K562 (cell line): Measurements from ENCODE around the gene ALDH8A1. TPM values are rescaled to one million over a fixed set of nuclear protein-coding genes. Genes with fewer than 3 reads are reported as not detected.

Experiments
- ATAC-seq: fragments of 200-7000 bp; cut with Tn5 transposase; 3 replicates; pipeline ENCODE4 v1.9.1; 2020; ENCODE audit warnings: moderate library complexity
- BruUV-seq: library from RNA; stranded (reverse); fragments of 400-500 nt; replicated peaks from 2 replicates; lab custom pipeline; 2021; lab: Mats Ljungman, UMichigan
- CTCF ChIA-PET: fragments of 300-600 bp; formaldehyde crosslinking; extraction: SDS; loops from one replicate; lab custom pipeline; 2021; ENCODE audit warnings: low intra/inter-chr PET ratio; lab: Yijun Ruan, JAX
- POLR2A ChIA-PET: fragments of 300-600, 350-650 bp; sonication (Branson Sonifier 250); formaldehyde crosslinking; extraction: SDS; loops from one replicate; lab custom pipeline; 2021; ENCODE audit warnings: antibody characterized with exemption, inconsistent platforms; lab: Yijun Ruan, JAX
- DNase-seq, 4 experiments: peaks; one replicate each; pipeline versions ENCODE4 v3.0.0 to v3.0.0-alpha.2; 2011 to 2018; ENCODE audit warnings: low spot score in 3 of 4, mixed read lengths in 3 of 4; ENCODE audit errors: extremely low read depth in 1 of 4
- FAIRE-seq: peaks from 2 replicates; lab custom pipeline; 2011; peaks lifted over from hg19 to GRCh38; lab: Jason Lieb, UNC
- H2AFZ ChIP-seq: 2 replicates; pipeline ENCODE4 v1.6.0; 2011; ENCODE audit warnings: low read depth, low read length, control low read depth, inconsistent platforms
- H3K27ac ChIP-seq: fragments of 200-600 bp; 3 replicates; pipeline ENCODE4 v1.8.0; 2011; ENCODE audit warnings: low read depth, mild to moderate bottlenecking, control low read depth, inconsistent platforms, low read length, moderate library complexity, mixed read lengths; ENCODE audit errors: extremely low read depth
- H3K27me3 ChIP-seq, 2 experiments: fragments of 300-600 bp in 1 of 2; 2 replicates in 1 of 2; 3 replicates in 1 of 2; pipeline versions ENCODE4 v1.6.0 to v1.8.0; 2011; ENCODE audit warnings: inconsistent platforms in 2 of 2, low read length in 2 of 2, mild to moderate bottlenecking in 1 of 2, mixed read lengths in 1 of 2, moderate library complexity in 1 of 2; ENCODE audit not compliant: control insufficient read depth in 2 of 2, insufficient read depth in 2 of 2
- H3K36me3 ChIP-seq: fragments of 300-600 bp; 3 replicates; pipeline ENCODE4 v1.8.0; 2011; ENCODE audit warnings: mild to moderate bottlenecking, low read length, inconsistent platforms; ENCODE audit not compliant: control insufficient read depth, insufficient read depth
- H3K4me1 ChIP-seq, 2 experiments: fragments of 200-600 bp in 1 of 2; replicated peaks in 1 of 2; 2 replicates in 1 of 2; 3 replicates in 1 of 2; pipeline versions ENCODE4 v1.5.1 to v1.8.0; 2011; ENCODE audit warnings: inconsistent platforms in 2 of 2, low read length in 2 of 2, mild to moderate bottlenecking in 1 of 2, mixed read lengths in 1 of 2, moderate library complexity in 1 of 2; ENCODE audit not compliant: control insufficient read depth in 2 of 2, insufficient read depth in 2 of 2
- H3K4me2 ChIP-seq: 2 replicates; pipeline ENCODE4 v1.6.1; 2011; ENCODE audit warnings: low read length, control low read depth, inconsistent platforms, mixed read lengths; ENCODE audit not compliant: insufficient read depth
- H3K4me3 ChIP-seq: fragments of 200-600 bp; sonication (generic), shearing (Covaris generic); 2 replicates; pipeline ENCODE4 v1.5.1; 2016; ENCODE audit warnings: control low read depth, inconsistent platforms
- H3K79me2 ChIP-seq: fragments of 200-600 bp; 3 replicates; pipeline ENCODE4 v1.8.0; 2011; ENCODE audit warnings: low read length, inconsistent platforms; ENCODE audit not compliant: control insufficient read depth, insufficient read depth
- H3K9ac ChIP-seq, 2 experiments: 2 replicates each; pipeline versions ENCODE4 v1.6.0 to v1.6.1; 2011; ENCODE audit warnings: low read depth in 2 of 2, low read length in 2 of 2, control low read depth in 1 of 2, inconsistent platforms in 1 of 2, mild to moderate bottlenecking in 1 of 2, mixed read lengths in 1 of 2; ENCODE audit not compliant: insufficient read depth in 1 of 2
- H3K9me1 ChIP-seq: one replicate; pipeline ENCODE4 v1.6.0; 2011; ENCODE audit warnings: inconsistent platforms, mild to moderate bottlenecking, low read length, moderate library complexity; ENCODE audit not compliant: control insufficient read depth, insufficient read depth
- H3K9me3 ChIP-seq: replicated peaks from 2 replicates; pipeline ENCODE4 v1.5.1; 2011; ENCODE audit warnings: low read depth, low read length, inconsistent platforms; ENCODE audit not compliant: control insufficient read depth, insufficient read depth
- H4K20me1 ChIP-seq: replicated peaks from 2 replicates; pipeline ENCODE4 v1.6.1; 2011; ENCODE audit warnings: low read length, inconsistent platforms, mixed read lengths; ENCODE audit not compliant: control insufficient read depth, insufficient read depth
- ARID1B ChIP-seq: fragments of 450-650 bp; IDR thresholded peaks from 2 replicates; pipeline ENCODE4 v1.6.1; 2016; ENCODE audit warnings: antibody characterized with exemption, mild to moderate bottlenecking, inconsistent platforms
- CUX1 ChIP-seq: fragments of 200-800 bp; sonication (Bioruptor generic); IDR thresholded peaks from 2 replicates; pipeline ENCODE4 v1.6.1; 2016; ENCODE audit warnings: missing genetic modification characterization, missing compliant biosample characterization
- PRPF4 ChIP-seq: fragments of 200-400 bp; formaldehyde crosslinking; IDR thresholded peaks from one replicate; pipeline ENCODE4 v1.6.1; 2017; ENCODE audit warnings: low read length, low read depth, mild to moderate bottlenecking; ENCODE audit not compliant: insufficient read depth, poor library complexity, severe bottlenecking
- RBFOX2 ChIP-seq: fragments of 200-400 bp; formaldehyde crosslinking; IDR thresholded peaks from 2 replicates; pipeline ENCODE4 v1.6.1; 2017; ENCODE audit warnings: low read depth, mild to moderate bottlenecking, low read length, moderate library complexity
- RNF2 ChIP-seq: sonication (generic); IDR thresholded peaks from 2 replicates; pipeline ENCODE4 v1.6.1; 2016
- SETDB1 ChIP-seq: IDR thresholded peaks from one replicate; pipeline ENCODE4 v1.6.1; 2012; ENCODE audit warnings: low read length, control low read depth, inconsistent platforms
- SMARCC2 ChIP-seq: fragments of 450-650 bp; IDR thresholded peaks from 2 replicates; pipeline ENCODE4 v1.6.1; 2017; ENCODE audit warnings: antibody characterized with exemption, moderate library complexity, mild to moderate bottlenecking, low read depth
- SOX6 ChIP-seq: fragments of 450-650 bp; IDR thresholded peaks from 2 replicates; pipeline ENCODE4 v1.6.1; 2014; ENCODE audit warnings: mild to moderate bottlenecking
- STAG1 ChIP-seq: sonication (generic); formaldehyde crosslinking; IDR thresholded peaks from 2 replicates; pipeline ENCODE4 v1.5.0; 2020; ENCODE audit warnings: missing genetic modification reagents, borderline replicate concordance
- ZNF766 ChIP-seq: fragments of 200-800 bp; sonication (Bioruptor generic); conservative IDR thresholded peaks from 2 replicates; pipeline ENCODE4 v1.6.1; 2016; ENCODE audit warnings: missing genetic modification characterization, missing compliant biosample characterization
- in situ Hi-C: fragments of 300-500 bp; cut with MboI; formaldehyde crosslinking; loops from 4 replicates; pipeline ENCODE4 v1.15.0; 2018; ENCODE audit warnings: inconsistent platforms, mixed read lengths
- intact Hi-C: fragments of 100-400 bp; cut with micrococcal nuclease; formaldehyde crosslinking; loops from 2 replicates; pipeline ENCODE4 v1.14.2; 2022
- polyA plus RNA-seq, 8 experiments: library from polyadenylated mRNA; depleted of rRNA in 4 of 8; stranded (reverse) in 5 of 8; unstranded in 3 of 8; fragments of >200 nt; fragmentation: Nextera tagmentation in 2 of 8; fragmentation: Illumina TruSeq in 1 of 8; extraction: Ambion mirVana in 2 of 8; extraction: Trizol in 1 of 8; gene quantifications; 2 replicates each; pipeline versions ENCODE4 v1.2.1 to v1.2.3, GENCODE V29; 2011 to 2014; ENCODE audit warnings: inconsistent platforms in 1 of 8, missing spikeins in 1 of 8
- total RNA-seq, 7 experiments: library from RNA; depleted of rRNA in 6 of 7; stranded (reverse); fragments of >200 nt in 6 of 7; fragmentation: Illumina TruSeq in 2 of 7; extraction: Trizol in 2 of 7; gene quantifications; 2 replicates each; pipeline versions ENCODE4 v1.2.1 to v1.2.3, GENCODE V29; 2011 to 2021; ENCODE audit warnings: low replicate concordance in 1 of 7

Gene ALDH8A1
- total and polyA plus RNA-seq, 9 of the 15 experiments (the other 6 are each of a cell fraction or from before 2014, with no cell fraction given): 0.03 to 0.18 (median 0.04) TPM; not detected in 2

GRCh38 chr6:134894800-134895199 lies 55.1 kb downstream of the ALDH8A1 start (continued):
- TF ChIP-seq CUX1 (CRISPR knock-in tag): no peak
- no peak for TF ChIP-seq RBFOX2
- no peak for TF ChIP-seq SOX6
- TF ChIP-seq SETDB1: no peak
- TF ChIP-seq PRPF4: no peak
- TF ChIP-seq, all 486 proteins: peak for 0

DNA sequence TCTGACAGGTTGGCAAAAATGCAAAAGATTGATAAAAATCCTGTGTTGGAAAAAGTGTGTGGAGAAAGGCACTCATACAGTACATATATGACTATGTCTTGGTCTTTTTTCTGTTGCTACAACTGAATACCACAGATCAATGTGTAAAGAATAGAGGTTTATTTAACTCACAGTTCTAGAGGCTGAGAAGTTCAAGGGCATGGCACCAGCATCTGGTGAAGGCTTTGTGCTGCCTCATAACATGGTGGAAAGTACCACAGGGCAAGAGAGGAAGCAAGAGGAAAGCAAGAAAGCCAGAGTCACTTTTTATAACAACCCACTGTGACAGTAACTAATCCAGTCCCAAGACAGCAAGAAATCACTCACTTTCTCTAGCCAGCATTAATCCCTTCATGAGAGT lies 57.5 kb downstream of the ALDH8A1 start:
- FAIRE-seq: no peak
- CTCF ChIA-PET: no interaction called here
- no peak for ATAC-seq

More for the DNA sequence above, 57.5 kb downstream of the ALDH8A1 start:
- BruUV-seq: no TSS peak
- DNase-seq: no peak
- Histone ChIP-seq H3K79me2 (no peaks in the 10 kb centered on the region), H3K9ac (no peak overlapping the region), H3K4me2 (no peak overlapping the region), H3K4me1 (no peaks in the 10 kb centered on the region), H3K27me3 (peaks cover 17 to 32% of the 10 kb centered on the region in 2 experiments; a peak in 4 of 5 replicates), H3K27ac (no peak overlapping the region), H3K9me1 (no peaks in the 10 kb centered on the region), H2AFZ (no peak overlapping the region), H3K36me3 (no peaks in the 10 kb centered on the region), H3K4me3 (no peak overlapping the region), H3K9me3 (no peaks in the 10 kb centered on the region), H4K20me1 (no peaks in the 10 kb centered on the region)
- intact Hi-C loops (no loop called here), in situ Hi-C loops (no loop called here)
- TF ChIP-seq RNF2: no peak
- TF ChIP-seq STAG1: no peak
- TF ChIP-seq SMARCC2: no peak
- peak; percentile 95 for TF ChIP-seq ZNF766
- no peak for TF ChIP-seq ARID1B
- POLR2A ChIA-PET: no interaction called here
